GM12878 (cell line): ENCODE measurements around the gene HSBP1. TPM values are rescaled to one million over a fixed set of nuclear protein-coding genes. Genes with fewer than 3 reads are reported as not detected.

Source experiments
- ATAC-seq: fragments of 200-7000 bp; cut with Tn5 transposase; 3 replicates; pipeline ENCODE4 v1.9.1; 2020; ENCODE audit warnings: mild to moderate bottlenecking, moderate library complexity
- BruUV-seq: library from RNA; stranded (reverse); fragments of 400-500 nt; replicated peaks from 2 replicates; lab custom pipeline; 2021; lab: Mats Ljungman, UMichigan
- CTCF ChIA-PET: fragments of 300-600 bp; sonication (Branson Sonifier 250); formaldehyde crosslinking; extraction: SDS; loops from one replicate; lab custom pipeline; 2021; ENCODE audit warnings: inconsistent platforms; lab: Yijun Ruan, JAX
- POLR2A ChIA-PET: fragments of 350-600 bp; formaldehyde crosslinking; extraction: SDS; loops from one replicate; lab custom pipeline; 2021; ENCODE audit warnings: inconsistent platforms; lab: Charles Lee
- RAD21 ChIA-PET: fragments of 300-600 bp; sonication (Branson Sonifier 250); formaldehyde crosslinking; loops from one replicate; lab custom pipeline; 2023; ENCODE audit warnings: antibody characterized with exemption; ENCODE audit not compliant: unreplicated experiment; lab: Charles Lee
- SMC1A ChIA-PET: fragments of 300-600 bp; sonication (Branson Sonifier 250); formaldehyde crosslinking; loops from one replicate; lab custom pipeline; 2023; ENCODE audit not compliant: unreplicated experiment, uncharacterized antibody; lab: Charles Lee
- DNase-seq: peaks from one replicate; pipeline ENCODE4 v3.0.0-alpha.2; 2011; ENCODE audit warnings: low read depth, low spot score
- FAIRE-seq: peaks from 3 replicates; lab custom pipeline; 2011; peaks lifted over from hg19 to GRCh38; lab: Jason Lieb, UNC
- H2AFZ ChIP-seq: 2 replicates; pipeline ENCODE4 v1.6.0; 2011; ENCODE audit warnings: low read depth, low read length, control low read depth; ENCODE audit not compliant: control insufficient read depth
- H3K27ac ChIP-seq: 2 replicates; pipeline ENCODE4 v1.5.1; 2011; ENCODE audit warnings: control low read depth; ENCODE audit not compliant: control insufficient read depth, insufficient read depth
- H3K27me3 ChIP-seq, 2 experiments: replicated peaks in 1 of 2; 2 replicates each; pipeline versions ENCODE4 v1.6.0 to v1.6.1; 2011; ENCODE audit warnings: low read length in 1 of 2; ENCODE audit not compliant: control insufficient read depth in 2 of 2, insufficient read depth in 2 of 2
- H3K36me3 ChIP-seq, 2 experiments: 2 replicates each; pipeline ENCODE4 v1.5.1; 2011; ENCODE audit warnings: low read length in 1 of 2; ENCODE audit not compliant: control insufficient read depth in 2 of 2, insufficient read depth in 2 of 2
- H3K4me1 ChIP-seq: 2 replicates; pipeline ENCODE4 v1.6.1; 2011; ENCODE audit warnings: mild to moderate bottlenecking, low read length, moderate library complexity, mixed read lengths; ENCODE audit not compliant: control insufficient read depth, insufficient read depth
- H3K4me2 ChIP-seq: 2 replicates; pipeline ENCODE4 v1.6.0; 2011; ENCODE audit warnings: control low read depth; ENCODE audit not compliant: control insufficient read depth, insufficient read depth
- H3K4me3 ChIP-seq: fragments of 200-600 bp; sonication (generic); 2 replicates; pipeline ENCODE4 v1.5.1; 2016
- H3K79me2 ChIP-seq: 2 replicates; pipeline ENCODE4 v1.6.0; 2011; ENCODE audit warnings: low read length; ENCODE audit not compliant: control insufficient read depth, insufficient read depth
- H3K9ac ChIP-seq: 2 replicates; pipeline ENCODE4 v1.8.0; 2011; ENCODE audit warnings: low read length, control low read depth, mixed read lengths; ENCODE audit not compliant: control insufficient read depth, insufficient read depth
- H3K9me3 ChIP-seq: replicated peaks from 3 replicates; pipeline ENCODE4 v1.5.1; 2011; ENCODE audit warnings: mild to moderate bottlenecking, low read length; ENCODE audit not compliant: control insufficient read depth, insufficient read depth
- H4K20me1 ChIP-seq: 2 replicates; pipeline ENCODE4 v1.6.0; 2011; ENCODE audit not compliant: control insufficient read depth, insufficient read depth
- DPF2 ChIP-seq: fragments of 450-650 bp; IDR thresholded peaks from 2 replicates; pipeline ENCODE4 v1.6.1; 2017; ENCODE audit warnings: mild to moderate bottlenecking
- E2F8 ChIP-seq: fragments of 450-650 bp; IDR thresholded peaks from 2 replicates; pipeline ENCODE4 v1.6.1; 2018; ENCODE audit warnings: mild to moderate bottlenecking, low read depth, moderate library complexity; ENCODE audit not compliant: partially characterized antibody
- IKZF2 ChIP-seq, 2 experiments: fragments of 450-650 bp; IDR thresholded peaks; 2 replicates each; pipeline ENCODE4 v1.6.1; 2017; ENCODE audit warnings: mild to moderate bottlenecking in 2 of 2, moderate library complexity in 2 of 2
- NFYB ChIP-seq: IDR thresholded peaks from 2 replicates; pipeline ENCODE4 v1.6.1; 2011; ENCODE audit warnings: low read depth, mild to moderate bottlenecking, low read length, improper control_type of control experiment, moderate library complexity; ENCODE audit not compliant: insufficient read depth
- WGBS: methylation state at CpG from one replicate; pipeline ENCODE4 v1.1.6; 2016; ENCODE audit warnings: low lambda C conversion rate; ENCODE audit not compliant: insufficient replicate concordance, insufficient coverage; ENCODE audit errors: missing lambda C conversion rate; 5-methylcytosine and 5-hydroxymethylcytosine counted together
- in situ Hi-C: fragments of 300-500 bp; cut with MboI; formaldehyde crosslinking; loops from 9 replicates; pipeline ENCODE4 v1.14.3; 2018; ENCODE audit warnings: mixed read lengths
- intact Hi-C: fragments of 100-400 bp; cut with micrococcal nuclease; formaldehyde crosslinking; loops from one replicate; pipeline ENCODE4 v1.14.2; 2022; ENCODE audit not compliant: unreplicated experiment
- polyA plus RNA-seq, 11 experiments: library from polyadenylated mRNA; depleted of rRNA in 4 of 11; unstranded in 6 of 11; stranded (reverse) in 5 of 11; fragments of >200 nt; fragmentation: Nextera tagmentation in 4 of 11; fragmentation: Illumina TruSeq in 1 of 11; extraction: Ambion mirVana in 4 of 11; extraction: Trizol in 1 of 11; gene quantifications; 1 replicate in 1 of 11; 2 replicates in 10 of 11; pipeline versions ENCODE4 v1.2.1 to v1.2.3, GENCODE V29; 2011 to 2016; ENCODE audit warnings: inconsistent platforms in 2 of 11, missing spikeins in 2 of 11, low read depth in 1 of 11
- total RNA-seq, 4 experiments: library from RNA; depleted of rRNA in 3 of 4; stranded (reverse); fragments of >200 nt in 3 of 4; fragmentation: Illumina TruSeq in 1 of 4; extraction: Trizol in 1 of 4; gene quantifications; 2 replicates each; pipeline versions ENCODE4 v1.2.1 to v1.2.3, GENCODE V29; 2013 to 2021

Gene HSBP1
- total and polyA plus RNA-seq, 10 of the 15 experiments (the other 5 are each of a cell fraction or from before 2014, with no cell fraction given), result 26.6 to 263 (median 95.7) TPM

DNA sequence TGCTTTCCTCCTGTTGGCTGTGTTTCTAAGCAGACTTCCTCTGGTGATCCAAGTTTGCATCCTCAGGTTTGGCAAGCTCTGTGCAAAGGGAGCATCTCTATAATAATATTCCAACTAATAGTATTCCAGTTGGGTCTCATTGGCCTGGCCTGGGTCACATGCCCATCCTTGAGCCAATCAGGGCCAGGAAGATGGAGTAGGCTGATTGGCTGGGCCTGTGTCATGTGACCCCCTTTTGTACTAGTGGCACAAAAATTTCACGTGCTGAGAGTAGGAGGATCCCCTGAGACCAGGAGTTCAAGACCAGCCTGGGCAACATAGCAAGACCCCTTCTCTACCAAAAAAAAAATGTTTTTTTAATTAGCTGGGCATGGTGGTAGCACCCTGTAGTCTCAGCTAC, 55.9 kb downstream of the HSBP1 start:
- ATAC-seq (no peak), DNase-seq (no peak), FAIRE-seq (no peak)
- Histone ChIP-seq H3K27ac (no peak overlapping the region), H4K20me1 (no peaks in the 10 kb centered on the region), H2AFZ (no peak overlapping the region), H3K9ac (no peak overlapping the region), H3K27me3 (no peaks in the 10 kb centered on the region), H3K4me3 (no peak overlapping the region), H3K79me2 (no peaks in the 10 kb centered on the region), H3K4me2 (no peak overlapping the region), H3K4me1 (no peaks in the 10 kb centered on the region), H3K9me3 (no peaks in the 10 kb centered on the region), H3K36me3 (no peaks in the 10 kb centered on the region)
- no TSS peak for BruUV-seq
- CTCF ChIA-PET, result no interaction called here
- 0% methylated on average over 1 of the region's 1 CpG for WGBS
- intact Hi-C loops, result no loop called here
- in situ Hi-C loops, result loop anchor here (5.0 kb wide), 1 partner anchor 49 kb away; no protein-coding TSS in a partner anchor
- TF ChIP-seq IKZF2 (IDR thresholded peaks at IDR 0.05), result no peak
- no peak for TF ChIP-seq E2F8
- TF ChIP-seq DPF2, result no peak
- TF ChIP-seq NFYB, result 0 out of 2 replicates have a peak, but pooled peaks have one; percentile 13
- POLR2A ChIA-PET, result no interaction called here
- RAD21 ChIA-PET, result no interaction called here
- SMC1A ChIA-PET, result no interaction called here

Other genes starting within 250 kb of the HSBP1 start
- 2.4 and 2.7 TPM in 2 replicates for gene MLYCD, start 91.1 kb downstream of the HSBP1 start, total RNA-seq (2014; rRNA removed)
- gene MLYCD, start 91.1 kb downstream of the HSBP1 start, total RNA-seq (2014; rRNA removed; fragmentation: Illumina TruSeq; extraction: Trizol), result 1.7 and 2.1 TPM in 2 replicates
- 3.6 and 3.7 TPM in 2 replicates for gene MLYCD, start 91.1 kb downstream of the HSBP1 start, total RNA-seq (2021)
- gene MLYCD, start 91.1 kb downstream of the HSBP1 start, polyA plus RNA-seq (2011; rRNA removed), result 0.80 and 0.89 TPM in 2 replicates
- gene MLYCD, start 91.1 kb downstream of the HSBP1 start, polyA plus RNA-seq (2014; fragmentation: Illumina TruSeq; extraction: Trizol), result 0.93 and 1.3 TPM in 2 replicates
- under 1 TPM; 0.21 to 0.93 TPM for gene MLYCD, start 91.1 kb downstream of the HSBP1 start, polyA plus RNA-seq (2014; fragmentation: Nextera tagmentation; extraction: Ambion mirVana)
- gene MLYCD, start 91.1 kb downstream of the HSBP1 start, polyA plus RNA-seq (2014; rRNA removed), result 2.2 and 2.7 TPM in 2 replicates
- 1 to 10 TPM in 1 of 2 experiments, under 1 TPM in 1; 0.63 to 2.8 TPM for gene MLYCD, start 91.1 kb downstream of the HSBP1 start, polyA plus RNA-seq (2016; fragmentation: Nextera tagmentation; extraction: Ambion mirVana)
- 0.06 and 0.16 TPM in 2 replicates for gene OSGIN1, start 145.3 kb downstream of the HSBP1 start, total RNA-seq (2014; rRNA removed)
- gene OSGIN1, start 145.3 kb downstream of the HSBP1 start, total RNA-seq (2014; rRNA removed; fragmentation: Illumina TruSeq; extraction: Trizol), result not detected in 2 replicates
- 0.18 and 0.32 TPM in 2 replicates for gene OSGIN1, start 145.3 kb downstream of the HSBP1 start, total RNA-seq (2021)
- gene OSGIN1, start 145.3 kb downstream of the HSBP1 start, polyA plus RNA-seq (2011; rRNA removed), result 0.07 and 0.16 TPM in 2 replicates
- gene OSGIN1, start 145.3 kb downstream of the HSBP1 start, polyA plus RNA-seq (2014; fragmentation: Illumina TruSeq; extraction: Trizol), result 0.13 TPM in 1 of 2 replicates, not detected in the other
- not detected for gene OSGIN1, start 145.3 kb downstream of the HSBP1 start, polyA plus RNA-seq (2014; fragmentation: Nextera tagmentation; extraction: Ambion mirVana)
- gene OSGIN1, start 145.3 kb downstream of the HSBP1 start, polyA plus RNA-seq (2014; rRNA removed), result not detected in 2 replicates
- gene OSGIN1, start 145.3 kb downstream of the HSBP1 start, polyA plus RNA-seq (2016; fragmentation: Nextera tagmentation; extraction: Ambion mirVana), result under 1 TPM in 1 of 2 experiments, not detected in 1; 0.08 TPM
- gene NECAB2, start 160.3 kb downstream of the HSBP1 start, total RNA-seq (2014; rRNA removed), result not detected in 2 replicates
- not detected in 2 replicates for gene NECAB2, start 160.3 kb downstream of the HSBP1 start, total RNA-seq (2014; rRNA removed; fragmentation: Illumina TruSeq; extraction: Trizol)
- not detected in 2 replicates for gene NECAB2, start 160.3 kb downstream of the HSBP1 start, total RNA-seq (2021)
- not detected in 2 replicates for gene NECAB2, start 160.3 kb downstream of the HSBP1 start, polyA plus RNA-seq (2011; rRNA removed)
- not detected in 2 replicates for gene NECAB2, start 160.3 kb downstream of the HSBP1 start, polyA plus RNA-seq (2014; fragmentation: Illumina TruSeq; extraction: Trizol)
- gene NECAB2, start 160.3 kb downstream of the HSBP1 start, polyA plus RNA-seq (2014; fragmentation: Nextera tagmentation; extraction: Ambion mirVana), result not detected
- gene NECAB2, start 160.3 kb downstream of the HSBP1 start, polyA plus RNA-seq (2014; rRNA removed), result not detected in 2 replicates
- gene NECAB2, start 160.3 kb downstream of the HSBP1 start, polyA plus RNA-seq (2016; fragmentation: Nextera tagmentation; extraction: Ambion mirVana), result not detected
- gene SLC38A8, start 234.8 kb downstream of the HSBP1 start, total RNA-seq (2014; rRNA removed), result not detected in 2 replicates
- gene SLC38A8, start 234.8 kb downstream of the HSBP1 start, total RNA-seq (2014; rRNA removed; fragmentation: Illumina TruSeq; extraction: Trizol), result not detected in 2 replicates
- not detected in 2 replicates for gene SLC38A8, start 234.8 kb downstream of the HSBP1 start, total RNA-seq (2021)
- gene SLC38A8, start 234.8 kb downstream of the HSBP1 start, polyA plus RNA-seq (2011; rRNA removed), result not detected in 2 replicates
- not detected in 2 replicates for gene SLC38A8, start 234.8 kb downstream of the HSBP1 start, polyA plus RNA-seq (2014; fragmentation: Illumina TruSeq; extraction: Trizol)
- gene SLC38A8, start 234.8 kb downstream of the HSBP1 start, polyA plus RNA-seq (2014; fragmentation: Nextera tagmentation; extraction: Ambion mirVana), result not detected
- gene SLC38A8, start 234.8 kb downstream of the HSBP1 start, polyA plus RNA-seq (2014; rRNA removed), result not detected in 2 replicates
- gene SLC38A8, start 234.8 kb downstream of the HSBP1 start, polyA plus RNA-seq (2016; fragmentation: Nextera tagmentation; extraction: Ambion mirVana), result not detected